ENCODE measurements around the gene GNAT1.

GRCh38 chr3:50237754-50238548 is 46.5 kb downstream of the GNAT1 start:
- TF ChIP-seq CTCF (conservative IDR thresholded peaks at IDR 0.05) (no peak), EZH2 (IDR thresholded peaks at IDR 0.05; ENCODE audit: low read depth) (no peak)
